SU-DHL-6 (cell line): Measurements from ENCODE around the gene SIAE.

Experiments used
- H2AFZ ChIP-seq: fragments of 200-600 bp; sonication (generic); 2 replicates; pipeline ENCODE4 v1.6.1; 2014; ENCODE audit warnings: low read depth, mild to moderate bottlenecking, moderate library complexity, mixed read lengths, antibody characterized with exemption, low read length; ENCODE audit not compliant: severe bottlenecking
- H3F3A ChIP-seq: fragments of 200-600 bp; shearing (Covaris generic); 2 replicates; pipeline ENCODE4 v1.6.0; 2016; ENCODE audit warnings: antibody characterized with exemption, mild to moderate bottlenecking; ENCODE audit not compliant: insufficient read depth
- H3K27ac ChIP-seq: fragments of 200-600 bp; sonication (generic); 2 replicates; pipeline ENCODE4 v1.5.1; 2016; ENCODE audit warnings: low read depth, mild to moderate bottlenecking, low read length, moderate library complexity, mixed read lengths
- H3K27me3 ChIP-seq: fragments of 200-600 bp; sonication (generic), shearing (Covaris generic); 2 replicates; pipeline ENCODE4 v1.6.0; 2014; ENCODE audit warnings: mild to moderate bottlenecking, low read length
- H3K36me3 ChIP-seq: fragments of 200-600 bp; sonication (generic); 2 replicates; pipeline ENCODE4 v1.6.1; 2014; ENCODE audit warnings: mild to moderate bottlenecking, low read length, mixed read lengths
- H3K4me2 ChIP-seq: fragments of 300-600, 200-600 bp; shearing (Covaris generic), sonication (generic); 2 replicates; pipeline ENCODE4 v1.6.0; 2014; ENCODE audit warnings: low read length, low read depth, mild to moderate bottlenecking; ENCODE audit not compliant: poor library complexity, severe bottlenecking
- H3K4me3 ChIP-seq: fragments of 200-600 bp; sonication (generic); 2 replicates; pipeline ENCODE4 v1.5.1; 2014; ENCODE audit warnings: antibody characterized with exemption, low read length, mild to moderate bottlenecking, mixed read lengths; ENCODE audit not compliant: insufficient read depth, poor library complexity, severe bottlenecking
- H3K79me2 ChIP-seq: fragments of 200-600 bp; sonication (generic); 2 replicates; pipeline ENCODE4 v1.6.1; 2014; ENCODE audit warnings: mild to moderate bottlenecking, low read length, moderate library complexity; ENCODE audit not compliant: insufficient read depth
- H3K9ac ChIP-seq: fragments of 200-600 bp; sonication (generic); 2 replicates; pipeline ENCODE4 v1.7.0; 2014; ENCODE audit warnings: mild to moderate bottlenecking, low read length
- H3K9me2 ChIP-seq: fragments of 200-600 bp; sonication (generic); replicated peaks from 2 replicates; pipeline ENCODE4 v1.6.1; 2014; ENCODE audit warnings: low read length; ENCODE audit not compliant: insufficient read depth
- H3K9me3 ChIP-seq: fragments of 200-600 bp; sonication (generic); 2 replicates; pipeline ENCODE4 v1.6.1; 2014; ENCODE audit warnings: low read length, mixed read lengths; ENCODE audit not compliant: insufficient read depth
- H4K20me1 ChIP-seq: fragments of 200-600 bp; sonication (generic); 2 replicates; pipeline ENCODE4 v1.6.1; 2014; ENCODE audit warnings: low read depth, mild to moderate bottlenecking, antibody characterized with exemption, low read length, moderate library complexity, mixed read lengths
- CTCF ChIP-seq: fragments of 200-600 bp; sonication (generic); IDR thresholded peaks from one replicate; pipeline ENCODE4 v1.5.1; 2017; ENCODE audit warnings: antibody characterized with exemption, mild to moderate bottlenecking, low read length, moderate library complexity; ENCODE audit not compliant: insufficient read depth, poor library complexity, severe bottlenecking
- EZH2phosphoT487 ChIP-seq: fragments of 200-600 bp; sonication (generic), shearing (Covaris generic); conservative IDR thresholded peaks from 2 replicates; pipeline ENCODE4 v1.6.1; 2018; ENCODE audit warnings: mild to moderate bottlenecking, antibody characterized with exemption, low read length, moderate library complexity, mixed read lengths

The SIAE gene

GRCh38 chr11:124699547-124699946 is 26.0 kb upstream of the SIAE start:
- H2AFZ ChIP-seq, result no peak overlapping the region
- H3K27me3 ChIP-seq, result no peaks in the 10 kb centered on the region
- H3K4me3 ChIP-seq, result no peak overlapping the region
- no peaks in the 10 kb centered on the region for H3K9me2 ChIP-seq
- no peak overlapping the region for H3K27ac ChIP-seq
- no peaks in the 10 kb centered on the region for H3K79me2 ChIP-seq
- no peaks in the 10 kb centered on the region for H3K36me3 ChIP-seq
- no peaks in the 10 kb centered on the region for H3K9me3 ChIP-seq
- no peaks in the 10 kb centered on the region for H3F3A ChIP-seq
- no peak overlapping the region for H3K4me2 ChIP-seq
- no peaks in the 10 kb centered on the region for H4K20me1 ChIP-seq
- H3K9ac ChIP-seq, result no peak overlapping the region
- TF ChIP-seq EZH2phosphoT487, result no peak
- no peak for TF ChIP-seq CTCF

- H3K9me2 ChIP-seq, result no peaks in the 10 kb centered on the region
Observed at GRCh38 chr11:124693142-124693541, 19.6 kb upstream of the SIAE start.

GRCh38 chr11:124682443-124682842 is 8.9 kb upstream of the SIAE start:
- no peak for TF ChIP-seq EZH2phosphoT487
- Histone ChIP-seq H3K9me3 (no peaks in the 10 kb centered on the region), H4K20me1 (no peaks in the 10 kb centered on the region), H3K4me3 (no peak overlapping the region), H3K4me2 (no peak overlapping the region), H3K9me2 (no peaks in the 10 kb centered on the region), H2AFZ (no peak overlapping the region), H3K79me2 (no peaks in the 10 kb centered on the region), H3K27me3 (no peaks in the 10 kb centered on the region), H3K36me3 (no peaks in the 10 kb centered on the region), H3F3A (no peaks in the 10 kb centered on the region; the same call in 1 of the 2 replicates), H3K9ac (no peak overlapping the region), H3K27ac (no peak overlapping the region)

More at GRCh38 chr11:124693142-124693541, 19.6 kb upstream of the SIAE start:
- Histone ChIP-seq H4K20me1 (no peaks in the 10 kb centered on the region), H3K9me3 (no peaks in the 10 kb centered on the region), H3K4me3 (no peak overlapping the region), H3K9ac (no peak overlapping the region), H3K27ac (no peak overlapping the region), H3K27me3 (no peaks in the 10 kb centered on the region), H2AFZ (no peak overlapping the region), H3K79me2 (no peaks in the 10 kb centered on the region), H3F3A (no peaks in the 10 kb centered on the region), H3K4me2 (no peak overlapping the region), H3K36me3 (no peaks in the 10 kb centered on the region)
- TF ChIP-seq CTCF, result no peak
- TF ChIP-seq EZH2phosphoT487, result no peak

GRCh38 chr11:124681421-124681820 is 7.9 kb upstream of the SIAE start:
- TF ChIP-seq CTCF, result no peak
- TF ChIP-seq EZH2phosphoT487, result no peak
- H3F3A ChIP-seq, result no peaks in the 10 kb centered on the region; the same call in 1 of the 2 replicates
- H3K9me2 ChIP-seq, result no peaks in the 10 kb centered on the region
- H3K9ac ChIP-seq, result no peak overlapping the region
- no peaks in the 10 kb centered on the region for H4K20me1 ChIP-seq
- no peak overlapping the region for H2AFZ ChIP-seq
- H3K9me3 ChIP-seq, result no peaks in the 10 kb centered on the region
- no peak overlapping the region for H3K4me2 ChIP-seq
- H3K4me3 ChIP-seq, result no peak overlapping the region
- no peaks in the 10 kb centered on the region for H3K36me3 ChIP-seq
- H3K27me3 ChIP-seq, result no peaks in the 10 kb centered on the region
- H3K79me2 ChIP-seq, result no peaks in the 10 kb centered on the region
- H3K27ac ChIP-seq, result no peak overlapping the region
